GM18858 (cell line): Measurements from ENCODE around the gene CFAP119.
"Not testable (repeated sequence)": the region's sequence is repeated elsewhere in the genome, so short reads cannot be mapped to it uniquely, and the experiment has no call there.

Experiments used
- ATAC-seq: cut with Tn5 transposase; IDR thresholded peaks from one replicate; pipeline ENCODE4 v1.9.1; 2021; ENCODE audit not compliant: unreplicated experiment

CFAP119 gene

GRCh38 chr16:30761928-30762902, at the start of gene CFAP119, which contains the start of gene RNF40:
Gene CFAP119 (minus strand): TSS chr16:30762062. CDS start chr16:30761748, 314 bp downstream.
Gene RNF40 (plus strand): TSS chr16:30762322. CDS start chr16:30762546, 224 bp downstream.
- ATAC-seq, result peak; percentile 68

GRCh38 chr16:30809675-30810074, 47.8 kb upstream of the CFAP119 start:
- ATAC-seq, result not testable (repeated sequence)

- ATAC-seq, result not testable (repeated sequence)
Observed at GRCh38 chr16:30808890-30809426, 47.1 kb upstream of the CFAP119 start.

GRCh38 chr16:30808146-30808545, 46.3 kb upstream of the CFAP119 start:
- no peak for ATAC-seq

GRCh38 chr16:30805370-30806169, 43.7 kb upstream of the CFAP119 start:
- ATAC-seq, result no peak

GRCh38 chr16:30805056-30805369, 43.2 kb upstream of the CFAP119 start:
- ATAC-seq, result no peak

GRCh38 chr16:30802936-30803335, 41.1 kb upstream of the CFAP119 start:
- ATAC-seq, result no peak

GRCh38 chr16:30797670-30798309, 35.9 kb upstream of the CFAP119 start:
- ATAC-seq, result no peak

GRCh38 chr16:30794634-30795033, 32.8 kb upstream of the CFAP119 start:
- ATAC-seq, result no peak

GRCh38 chr16:30793508-30794069, 31.7 kb upstream of the CFAP119 start:
- ATAC-seq, result no peak

- no peak for ATAC-seq
Observed at GRCh38 chr16:30787613-30788378, 25.9 kb upstream of the CFAP119 start.

GRCh38 chr16:30786936-30787612, 25.2 kb upstream of the CFAP119 start, which contains the start of gene ZNF629:
Gene ZNF629 (minus strand): TSS chr16:30787205. CDS start chr16:30784482, 2,723 bp downstream.
- ATAC-seq, result no peak

- ATAC-seq, result no peak
Observed at GRCh38 chr16:30786115-30786935, 24.5 kb upstream of the CFAP119 start.

GRCh38 chr16:30785126-30786106, 23.6 kb upstream of the CFAP119 start:
- ATAC-seq, result no peak

- ATAC-seq, result no peak
Observed at GRCh38 chr16:30784215-30784614, 22.4 kb upstream of the CFAP119 start.

GRCh38 chr16:30783280-30784109, 21.6 kb upstream of the CFAP119 start:
- no peak for ATAC-seq
